ENCODE data around the gene PCAT7.

GRCh38 chr9:94568972-94569712 is 14.3 kb downstream of the PCAT7 start:
- TF ChIP-seq CEBPB (IDR thresholded peaks at IDR 0.05; ENCODE audit: low read depth, low read length) (no peak), MAFK (IDR thresholded peaks at IDR 0.05; ENCODE audit: low read depth, low read length) (no peak), BHLHE40 (IDR thresholded peaks at IDR 0.05; ENCODE audit: low read depth, low read length) (no peak), MXI1 (IDR thresholded peaks at IDR 0.05; ENCODE audit: borderline replicate concordance, low read depth, low read length) (no peak), POLR2A (IDR thresholded peaks at IDR 0.05; ENCODE audit: low read depth, low read length) (no peak), FOS (IDR thresholded peaks at IDR 0.05; ENCODE audit: low read depth, low read length) (no peak), RAD21 (IDR thresholded peaks at IDR 0.05; ENCODE audit: low read length) (no peak)
- TF ChIP-seq, protein P1, sequence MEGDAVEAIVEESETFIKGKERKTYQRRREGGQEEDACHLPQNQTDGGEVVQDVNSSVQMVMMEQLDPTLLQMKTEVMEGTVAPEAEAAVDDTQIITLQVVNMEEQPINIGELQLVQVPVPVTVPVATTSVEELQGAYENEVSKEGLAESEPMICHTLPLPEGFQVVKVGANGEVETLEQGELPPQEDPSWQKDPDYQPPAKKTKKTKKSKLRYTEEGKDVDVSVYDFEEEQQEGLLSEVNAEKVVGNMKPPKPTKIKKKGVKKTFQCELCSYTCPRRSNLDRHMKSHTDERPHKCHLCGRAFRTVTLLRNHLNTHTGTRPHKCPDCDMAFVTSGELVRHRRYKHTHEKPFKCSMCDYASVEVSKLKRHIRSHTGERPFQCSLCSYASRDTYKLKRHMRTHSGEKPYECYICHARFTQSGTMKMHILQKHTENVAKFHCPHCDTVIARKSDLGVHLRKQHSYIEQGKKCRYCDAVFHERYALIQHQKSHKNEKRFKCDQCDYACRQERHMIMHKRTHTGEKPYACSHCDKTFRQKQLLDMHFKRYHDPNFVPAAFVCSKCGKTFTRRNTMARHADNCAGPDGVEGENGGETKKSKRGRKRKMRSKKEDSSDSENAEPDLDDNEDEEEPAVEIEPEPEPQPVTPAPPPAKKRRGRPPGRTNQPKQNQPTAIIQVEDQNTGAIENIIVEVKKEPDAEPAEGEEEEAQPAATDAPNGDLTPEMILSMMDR (conservative IDR thresholded peaks at IDR 0.05; ENCODE audit: low read depth, low read length) = no peak
- TF ChIP-seq, protein P2, sequence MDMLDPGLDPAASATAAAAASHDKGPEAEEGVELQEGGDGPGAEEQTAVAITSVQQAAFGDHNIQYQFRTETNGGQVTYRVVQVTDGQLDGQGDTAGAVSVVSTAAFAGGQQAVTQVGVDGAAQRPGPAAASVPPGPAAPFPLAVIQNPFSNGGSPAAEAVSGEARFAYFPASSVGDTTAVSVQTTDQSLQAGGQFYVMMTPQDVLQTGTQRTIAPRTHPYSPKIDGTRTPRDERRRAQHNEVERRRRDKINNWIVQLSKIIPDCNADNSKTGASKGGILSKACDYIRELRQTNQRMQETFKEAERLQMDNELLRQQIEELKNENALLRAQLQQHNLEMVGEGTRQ (IDR thresholded peaks at IDR 0.05; ENCODE audit: low read depth, low read length) = no peak
- TF ChIP-seq, protein P3, sequence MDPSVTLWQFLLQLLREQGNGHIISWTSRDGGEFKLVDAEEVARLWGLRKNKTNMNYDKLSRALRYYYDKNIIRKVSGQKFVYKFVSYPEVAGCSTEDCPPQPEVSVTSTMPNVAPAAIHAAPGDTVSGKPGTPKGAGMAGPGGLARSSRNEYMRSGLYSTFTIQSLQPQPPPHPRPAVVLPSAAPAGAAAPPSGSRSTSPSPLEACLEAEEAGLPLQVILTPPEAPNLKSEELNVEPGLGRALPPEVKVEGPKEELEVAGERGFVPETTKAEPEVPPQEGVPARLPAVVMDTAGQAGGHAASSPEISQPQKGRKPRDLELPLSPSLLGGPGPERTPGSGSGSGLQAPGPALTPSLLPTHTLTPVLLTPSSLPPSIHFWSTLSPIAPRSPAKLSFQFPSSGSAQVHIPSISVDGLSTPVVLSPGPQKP (IDR thresholded peaks at IDR 0.05; ENCODE audit: borderline replicate concordance, low read depth, low read length) = no peak

Measured in IMR-90 (cell line).